T-helper 2 cell treated with Interferon-gamma antibody and Interleukin-4, amounts not matched to agents 100 ng/mL and 5 ng/mL, for 36 hours (primary cell): ENCODE results near the gene TIMM10B. TPM values are rescaled to one million over a fixed set of nuclear protein-coding genes. Genes with fewer than 3 reads are reported as not detected.

Experiments used
- intact Hi-C: fragments of 100-400 bp; cut with micrococcal nuclease; formaldehyde crosslinking; loops from one replicate; pipeline ENCODE4 v1.15.1; 2023
- total RNA-seq: library from RNA; stranded (reverse); gene quantifications from 2 replicates; pipeline ENCODE4 v1.2.3, GENCODE V29; 2022

Gene TIMM10B, protein sequence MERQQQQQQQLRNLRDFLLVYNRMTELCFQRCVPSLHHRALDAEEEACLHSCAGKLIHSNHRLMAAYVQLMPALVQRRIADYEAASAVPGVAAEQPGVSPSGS
- 32.5 and 33.9 TPM in 2 replicates for total RNA-seq

DNA sequence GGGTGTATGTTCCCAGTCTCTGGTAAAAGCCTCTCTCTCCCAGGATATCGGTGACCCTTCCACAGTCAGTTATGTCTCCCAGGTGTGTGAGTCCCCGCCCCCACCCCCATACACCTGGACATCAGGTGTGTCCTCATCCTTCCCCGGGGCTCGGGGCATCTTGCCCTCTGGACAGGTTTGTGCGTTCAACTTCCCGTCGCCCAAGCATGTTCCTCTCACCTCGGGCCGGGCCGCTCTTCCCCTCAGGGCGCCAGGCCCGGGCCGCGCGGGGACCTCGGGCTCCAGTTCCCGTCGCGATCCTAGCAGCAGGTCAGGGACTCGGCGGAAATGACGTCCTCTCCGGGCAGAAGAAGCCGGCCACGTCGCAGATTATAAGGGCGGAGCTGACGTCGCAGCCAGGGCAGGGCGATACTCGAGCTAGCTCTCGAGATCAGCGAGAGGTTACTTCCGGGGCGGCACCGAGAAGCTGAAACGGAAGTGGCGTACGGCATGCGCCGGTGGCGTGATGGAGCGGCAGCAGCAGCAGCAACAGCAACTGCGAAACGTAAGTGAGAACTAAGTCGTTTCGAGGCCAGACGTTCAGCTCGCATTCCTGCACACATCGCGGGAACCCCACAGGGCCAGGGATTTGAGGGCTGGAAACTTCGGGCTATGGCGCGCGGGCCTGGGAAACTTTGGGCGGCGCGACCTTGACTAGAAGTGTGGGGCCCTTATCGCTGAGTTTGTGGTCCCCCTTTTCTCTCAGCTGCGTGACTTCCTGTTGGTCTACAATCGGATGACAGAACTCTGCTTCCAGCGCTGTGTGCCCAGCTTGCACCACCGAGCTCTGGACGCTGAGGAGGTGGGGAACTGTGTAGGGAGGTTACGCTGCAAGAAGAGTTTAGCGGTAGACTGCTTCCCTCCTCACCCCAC is at the start of gene TIMM10B, which contains the start of gene ARFIP2:
TSS of gene TIMM10B (plus strand) at position 490 of the 912 bp plus-strand sequence. CDS start at position 506, 16 bp downstream.
TSS of gene ARFIP2 (minus strand) at position 320 of the 912 bp plus-strand sequence. CDS start 910 bp downstream, outside the sequence.
- intact Hi-C loops: loop anchor here (1.0 to 5.0 kb wide), 9 partner anchors 46 to 266 kb away; partner anchors contain the start of genes APBB1, CAVIN3, FHIP1B and MRPL17

GRCh38 chr11:6431861-6432260 is 49.4 kb upstream of the TIMM10B start:
- intact Hi-C loops: no loop called here

GRCh38 chr11:6433998-6434660 is 47.2 kb upstream of the TIMM10B start:
- intact Hi-C loops: no loop called here

DNA sequence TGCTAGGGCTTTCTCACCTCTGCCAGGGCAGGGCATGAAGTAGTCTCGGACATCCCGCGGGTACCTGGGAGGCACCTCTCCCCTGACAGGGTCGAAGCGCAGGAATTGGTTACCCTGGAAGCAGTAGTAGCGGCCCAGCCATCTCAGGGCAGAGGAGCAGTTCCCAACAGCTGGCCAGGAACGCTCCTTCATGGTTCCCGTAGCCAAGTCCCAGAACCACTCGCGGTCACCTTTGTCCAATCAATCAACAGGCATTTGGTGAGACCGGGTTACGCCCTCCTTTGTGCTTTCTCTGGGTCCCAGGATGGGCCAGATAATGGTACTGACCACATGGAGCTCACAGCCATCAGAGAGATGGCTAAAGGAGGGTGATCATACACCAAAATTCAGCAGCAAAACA is 43.9 kb upstream of the TIMM10B start:
- intact Hi-C loops: no loop called here

- intact Hi-C loops: no loop called here
These were observed 43.3 kb upstream of the TIMM10B start for GRCh38 chr11:6437993-6438392.

- intact Hi-C loops: loop anchor here (1.0 kb wide), 1 partner anchor 37 kb away; no protein-coding TSS in a partner anchor
These were observed 42.2 kb upstream of the TIMM10B start for GRCh38 chr11:6438979-6439571.

DNA sequence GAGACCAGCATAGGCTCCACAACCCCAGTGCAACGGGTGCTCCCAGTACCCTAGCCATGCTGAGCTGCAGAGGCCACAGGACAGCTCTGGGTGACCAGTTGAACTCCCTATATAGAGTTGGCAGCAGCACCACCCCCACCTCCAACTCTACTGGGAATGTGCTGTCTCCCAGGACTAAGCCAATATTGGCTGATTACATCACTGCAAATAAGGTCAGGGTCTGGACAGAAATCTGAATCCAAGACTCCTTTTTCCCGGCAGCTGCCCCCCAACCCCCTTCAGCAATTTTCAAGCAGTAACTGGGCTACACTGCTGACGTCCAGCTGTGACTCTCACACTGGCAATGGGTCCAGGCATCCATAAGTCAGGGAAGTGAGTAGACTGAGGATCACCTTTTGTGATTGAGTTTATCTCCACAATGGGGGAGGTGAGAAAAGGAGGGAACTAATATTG is 40.4 kb upstream of the TIMM10B start, which contains the start of gene HPX:
TSS of gene HPX (minus strand) at position 82 of the 453 bp plus-strand sequence. CDS start at position 58, 24 bp downstream.
- intact Hi-C loops: no loop called here

GRCh38 chr11:6442441-6442840 is 38.9 kb upstream of the TIMM10B start:
- intact Hi-C loops: loop anchor here (2.0 kb wide), 2 partner anchors 24 to 62 kb away; partner anchors contain the start of gene APBB1

DNA sequence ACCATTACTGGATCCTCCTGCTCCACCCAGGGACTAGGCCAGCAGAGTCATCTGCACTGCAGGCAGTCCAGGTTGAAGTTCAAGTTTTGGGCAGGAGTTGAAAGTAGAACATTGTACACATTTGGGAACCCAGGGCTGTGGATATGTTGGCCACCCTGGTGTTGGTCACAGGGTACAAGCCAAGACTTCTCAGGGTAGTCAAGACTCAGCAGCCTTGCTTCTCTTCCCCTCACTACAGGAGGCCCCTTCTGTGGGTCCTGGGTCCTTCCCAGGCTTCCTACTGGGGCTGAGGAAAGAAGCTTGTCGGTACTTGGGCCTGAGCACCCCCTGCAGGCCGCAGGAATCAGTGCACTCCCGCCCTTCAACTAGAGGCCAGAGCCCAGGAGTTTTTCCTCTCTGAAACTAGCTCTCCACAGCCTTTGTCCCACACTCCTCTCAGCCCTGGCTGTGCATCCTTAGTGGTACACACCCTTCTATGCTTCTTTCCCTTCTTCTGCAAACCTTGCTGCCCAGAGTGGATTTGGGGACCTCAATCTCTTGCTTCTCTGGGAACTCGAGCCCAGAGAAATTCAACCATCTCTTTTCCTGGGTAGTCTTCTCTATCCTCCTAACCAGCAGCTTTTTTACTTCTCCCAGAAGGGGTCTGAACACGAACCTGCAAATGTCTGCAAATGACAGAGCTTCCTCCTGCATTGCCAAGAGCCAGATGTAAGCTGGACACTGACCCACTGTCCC is 37.9 kb upstream of the TIMM10B start:
- intact Hi-C loops: loop anchor here (1.0 to 2.0 kb wide), 4 partner anchors 25 to 64 kb away; partner anchors contain the start of gene APBB1

DNA sequence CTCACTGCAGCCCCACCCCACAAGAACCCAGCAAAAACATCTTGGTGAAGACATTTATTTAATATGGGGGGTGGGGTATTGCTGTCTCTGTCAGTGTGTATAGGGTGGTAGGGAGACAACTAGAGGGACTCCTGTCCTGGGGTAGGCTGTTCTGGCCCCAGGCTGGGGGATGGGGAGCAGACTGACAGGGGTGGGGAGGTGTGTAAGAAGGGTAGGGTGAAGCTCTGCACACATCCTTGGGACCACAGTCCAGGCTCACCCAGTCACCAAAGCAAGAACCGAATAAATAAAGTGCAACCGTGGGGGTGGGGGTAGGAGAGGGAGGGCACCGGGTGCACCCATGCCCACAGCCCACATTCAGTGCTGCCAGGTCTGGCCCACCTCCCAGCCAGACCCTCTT is 32.7 kb upstream of the TIMM10B start:
- intact Hi-C loops: no loop called here

DNA sequence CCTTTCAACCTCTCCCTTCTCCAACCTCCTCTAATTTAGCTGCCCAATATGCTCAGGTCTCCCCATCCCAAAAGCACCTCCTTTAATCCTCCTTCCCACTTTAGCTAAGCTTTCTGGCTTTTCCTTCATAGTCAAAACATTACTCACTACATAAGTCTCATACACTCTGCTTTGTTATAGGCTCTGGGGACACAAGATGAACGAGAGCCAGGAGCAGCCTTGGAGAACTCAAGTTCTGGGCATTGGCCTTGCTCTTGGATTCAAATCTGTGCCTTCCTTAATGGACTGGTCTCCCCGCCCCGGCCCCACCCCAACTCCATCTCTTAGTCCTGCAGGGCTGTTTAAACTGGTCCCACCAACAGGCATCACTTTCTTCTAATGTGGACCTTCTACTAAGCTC is 29.1 kb upstream of the TIMM10B start:
- intact Hi-C loops: no loop called here

DNA sequence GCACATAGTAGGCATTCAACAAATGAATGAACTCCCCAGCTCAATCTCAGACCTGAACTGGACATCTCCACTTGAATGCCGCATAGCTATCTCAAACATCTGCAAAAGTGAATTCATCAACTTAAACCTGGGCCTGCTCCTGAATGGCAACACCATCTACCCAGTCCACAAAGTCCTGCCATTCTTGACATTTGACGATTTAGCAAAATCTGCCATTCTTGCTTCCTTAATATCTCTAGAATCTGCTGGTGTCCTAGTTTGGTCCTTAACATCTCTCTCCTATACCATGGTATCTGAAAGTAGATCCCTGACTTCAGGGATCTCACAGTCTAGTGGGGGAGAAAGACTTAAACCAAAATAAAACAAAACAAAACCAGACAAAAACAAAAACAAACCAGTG is 28.1 kb upstream of the TIMM10B start:
- intact Hi-C loops: no loop called here

GRCh38 chr11:6455070-6455469 is 26.2 kb upstream of the TIMM10B start:
- intact Hi-C loops: no loop called here

GRCh38 chr11:6456361-6457073 is 24.8 kb upstream of the TIMM10B start:
- intact Hi-C loops: no loop called here

GRCh38 chr11:6457581-6458320 is 23.6 kb upstream of the TIMM10B start:
- intact Hi-C loops: no loop called here

- intact Hi-C loops: no loop called here
These were observed 22.8 kb upstream of the TIMM10B start for GRCh38 chr11:6458352-6459098.

GRCh38 chr11:6459099-6459450 is 22.2 kb upstream of the TIMM10B start:
- intact Hi-C loops: no loop called here

GRCh38 chr11:6468712-6469495 is 12.4 kb upstream of the TIMM10B start:
- intact Hi-C loops: no loop called here
